ENCODE data around the gene SORCS1. TPM values are rescaled to one million over a fixed set of nuclear protein-coding genes. Genes with fewer than 3 reads are reported as not detected.

Gene SORCS1
- total and polyA plus RNA-seq, 2 experiments from 2014 or later: 2.9 to 8.9 TPM

- H3K4me2 ChIP-seq: no peak overlapping the region
- H3K79me2 ChIP-seq (replicated peaks; ENCODE audit: insufficient read depth): no peaks in the 10 kb centered on the region
- TF ChIP-seq POLR2AphosphoS5 (IDR thresholded peaks at IDR 0.05; ENCODE audit: low read depth): no peak
- TF ChIP-seq ETS1 (IDR thresholded peaks at IDR 0.05): no peak
- no peak for TF ChIP-seq REST (IDR thresholded peaks at IDR 0.05; ENCODE audit: unreplicated experiment)
- TF ChIP-seq EZH2 (IDR thresholded peaks at IDR 0.05; ENCODE audit: low read depth, unreplicated experiment): no peak
- no peak for TF ChIP-seq ZNF462 (CRISPR knock-in tag; IDR thresholded peaks at IDR 0.05)
- TF ChIP-seq CTCF (conservative IDR thresholded peaks at IDR 0.05; ENCODE audit: low read depth in 2 of 2): no peak
- TF ChIP-seq JUNB (IDR thresholded peaks at IDR 0.05; ENCODE audit: unreplicated experiment): no peak
- TF ChIP-seq ZNF331 (CRISPR knock-in tag; IDR thresholded peaks at IDR 0.05; ENCODE audit: low read depth): no peak
- TF ChIP-seq ZNF114 (CRISPR knock-in tag; IDR thresholded peaks at IDR 0.05): no peak
- TF ChIP-seq CREB1 (CRISPR knock-in tag; IDR thresholded peaks at IDR 0.05; ENCODE audit: low read depth): no peak
- TF ChIP-seq STAT1 (IDR thresholded peaks at IDR 0.05; ENCODE audit: unreplicated experiment): no peak
- no peak for TF ChIP-seq NANOG (IDR thresholded peaks at IDR 0.05; ENCODE audit: borderline replicate concordance)
- TF ChIP-seq EZH2phosphoT487 (IDR thresholded peaks at IDR 0.05; ENCODE audit: unreplicated experiment): no peak
- Mint-ChIP-seq H3K4me3 (no peak overlapping the region), H3K27ac (no peak overlapping the region), H3K9me3 (no peaks in the 10 kb centered on the region), H3K27me3 (ENCODE audit: insufficient read depth, low read depth, poor library complexity) (peaks cover 3% of the 10 kb centered on the region), H3K4me1 (peaks cover 3% of the 10 kb centered on the region; the same call in 1 of the 3 replicates), H3K36me3 (ENCODE audit: low read depth) (no peaks in the 10 kb centered on the region)
- no peaks in the 10 kb centered on the region for H3K4me1 ChIP-seq (ENCODE audit: insufficient read depth)
- no peak overlapping the region for H3K4me3 ChIP-seq
- no peaks in the 10 kb centered on the region for H3K36me3 ChIP-seq (ENCODE audit: insufficient read depth)
- H4K20me1 ChIP-seq (replicated peaks; ENCODE audit: insufficient read depth): no peaks in the 10 kb centered on the region
- no peak overlapping the region for H3K27ac ChIP-seq (ENCODE audit: low read depth)
- ATAC-seq (no peak), DNase-seq (ENCODE audit: low spot score) (no peak)
- no peaks in the 10 kb centered on the region for H3F3A ChIP-seq (replicated peaks; ENCODE audit: low read depth)
- H3K9me2 ChIP-seq (ENCODE audit: insufficient read depth): no peaks in the 10 kb centered on the region
- H3K27me3 ChIP-seq (ENCODE audit: insufficient read depth): no peaks in the 10 kb centered on the region
- no peak overlapping the region for H2AFZ ChIP-seq
Observed at GRCh38 chr10:106551501-106552062, 612.9 kb downstream of the SORCS1 start.

Measured in GM23338 (cell line).